Prostate gland (tissue), 2 donors: ENCODE measurements around the gene POLR3E.

Source experiments
- POLR2A ChIP-seq: fragments of 450-650 bp; IDR thresholded peaks from one replicate; pipeline ENCODE4 v1.6.1; 2016; ENCODE audit warnings: antibody characterized with exemption, mild to moderate bottlenecking
- TF ChIP-seq, protein P1 (sequence below), 4 experiments: fragments of 200-600 bp in 2 of 4; fragments of 450-650 bp in 2 of 4; sonication (generic) in 2 of 4; IDR thresholded peaks; 1 replicate in 3 of 4; 2 replicates in 1 of 4; pipeline ENCODE4 v1.5.1; 2016 to 2019; ENCODE audit warnings: antibody characterized with exemption in 4 of 4, mild to moderate bottlenecking in 2 of 4, moderate library complexity in 2 of 4

DNA sequence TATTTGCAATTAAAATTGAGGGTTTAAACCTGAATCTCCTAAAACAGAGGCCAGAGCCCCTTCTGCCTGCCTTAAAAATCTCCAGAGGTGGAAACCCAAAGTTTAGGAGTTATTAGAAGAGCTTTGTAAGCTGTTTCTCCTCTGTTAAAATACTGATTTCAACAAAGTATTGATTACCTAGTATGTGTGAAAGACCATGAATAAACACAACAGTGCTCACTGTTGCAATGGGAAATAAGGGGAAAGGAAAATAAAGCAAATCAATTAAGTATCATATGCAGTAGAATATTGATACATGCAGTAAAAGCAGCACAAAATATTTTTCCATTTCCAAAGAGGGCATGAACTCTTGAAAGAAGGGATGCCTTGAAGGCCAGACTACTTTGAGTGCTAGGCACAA lies 62.5 kb downstream of the POLR3E start:
- TF ChIP-seq, protein P1, sequence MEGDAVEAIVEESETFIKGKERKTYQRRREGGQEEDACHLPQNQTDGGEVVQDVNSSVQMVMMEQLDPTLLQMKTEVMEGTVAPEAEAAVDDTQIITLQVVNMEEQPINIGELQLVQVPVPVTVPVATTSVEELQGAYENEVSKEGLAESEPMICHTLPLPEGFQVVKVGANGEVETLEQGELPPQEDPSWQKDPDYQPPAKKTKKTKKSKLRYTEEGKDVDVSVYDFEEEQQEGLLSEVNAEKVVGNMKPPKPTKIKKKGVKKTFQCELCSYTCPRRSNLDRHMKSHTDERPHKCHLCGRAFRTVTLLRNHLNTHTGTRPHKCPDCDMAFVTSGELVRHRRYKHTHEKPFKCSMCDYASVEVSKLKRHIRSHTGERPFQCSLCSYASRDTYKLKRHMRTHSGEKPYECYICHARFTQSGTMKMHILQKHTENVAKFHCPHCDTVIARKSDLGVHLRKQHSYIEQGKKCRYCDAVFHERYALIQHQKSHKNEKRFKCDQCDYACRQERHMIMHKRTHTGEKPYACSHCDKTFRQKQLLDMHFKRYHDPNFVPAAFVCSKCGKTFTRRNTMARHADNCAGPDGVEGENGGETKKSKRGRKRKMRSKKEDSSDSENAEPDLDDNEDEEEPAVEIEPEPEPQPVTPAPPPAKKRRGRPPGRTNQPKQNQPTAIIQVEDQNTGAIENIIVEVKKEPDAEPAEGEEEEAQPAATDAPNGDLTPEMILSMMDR (IDR thresholded peaks at IDR 0.05): no peak
- no peak for TF ChIP-seq POLR2A
